ENCODE measurements around the gene PIGK. TPM values are rescaled to one million over a fixed set of nuclear protein-coding genes. Genes with fewer than 3 reads are reported as not detected.
A peak's percentile ranks its signal among the peaks of the same experiment; 100 is the strongest.
"Not testable (repeated sequence)": the region's sequence is repeated elsewhere in the genome, so short reads cannot be mapped to it uniquely, and the experiment has no call there.

Gene PIGK
- total and polyA plus RNA-seq, 2 donors from 2014 or later = 31.0 to 38.5 TPM

DNA sequence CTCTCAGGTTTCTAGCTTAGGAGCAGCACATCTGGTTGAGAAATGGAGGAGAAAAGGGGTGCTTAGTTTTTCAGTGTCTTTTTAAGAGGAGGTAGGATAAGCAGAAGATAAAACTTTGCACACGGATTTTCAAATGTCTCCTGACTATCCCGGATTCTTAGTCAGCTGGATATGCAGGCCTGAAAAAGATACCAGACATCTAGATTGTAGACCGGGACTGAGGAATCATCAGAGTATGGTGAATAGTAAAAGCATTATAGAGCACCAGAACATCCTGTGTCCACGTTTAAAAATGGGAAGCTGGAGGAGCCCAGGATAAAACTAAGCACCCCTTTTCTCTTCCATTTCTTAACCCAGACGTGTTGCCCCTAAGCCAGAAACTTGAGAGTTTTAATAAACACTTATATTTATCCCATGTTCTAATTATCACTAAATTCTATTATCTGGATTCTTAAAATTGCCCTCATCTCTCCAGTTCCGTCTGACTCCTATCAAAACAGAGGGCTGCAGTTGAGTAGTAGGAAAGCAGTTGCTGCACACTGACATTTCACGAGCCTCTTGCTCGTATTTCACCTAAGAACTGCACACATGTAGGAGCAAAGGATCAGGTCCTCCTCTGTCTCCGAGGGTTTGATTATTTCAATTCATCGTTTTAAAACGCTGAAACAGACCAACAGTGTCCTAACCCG is 609 bp downstream of the PIGK start:
- DNase-seq (no peak), FAIRE-seq (no peak)
- intact Hi-C loops (cut with DNase I) = no loop called here

DNA sequence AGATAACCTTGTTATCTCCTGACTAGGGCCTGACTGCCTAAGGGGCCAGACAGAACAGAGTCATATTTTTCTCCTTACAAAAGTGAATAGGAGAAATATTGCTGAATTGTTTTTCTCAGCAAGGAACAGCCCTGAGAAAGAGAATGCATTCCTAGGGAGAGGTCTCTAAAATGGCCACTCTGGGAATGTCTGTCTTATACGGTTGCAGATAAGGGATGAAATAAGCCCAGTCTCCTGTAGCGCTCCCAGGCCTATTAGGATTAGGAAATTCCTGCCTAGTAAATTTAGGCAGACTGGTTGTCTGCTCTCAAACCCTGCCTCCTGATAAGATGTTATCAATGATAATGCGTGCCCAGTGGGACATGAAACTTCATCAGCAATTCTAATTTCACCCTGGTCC is 15.2 kb downstream of the PIGK start:
- H3K9ac ChIP-seq (ENCODE audit: low read length in 3 of 3); intact Hi-C loops (cut with DNase I); H3K27me3 ChIP-seq (ENCODE audit: control insufficient read depth, insufficient read depth, low read length); FAIRE-seq; H3K9me3 ChIP-seq (ENCODE audit: control insufficient read depth in 2 of 3, insufficient read depth in 1 of 3, low read length in 3 of 3); H3K4me1 ChIP-seq (ENCODE audit: control insufficient read depth in 2 of 3, insufficient read depth in 2 of 3, low read depth in 1 of 3, low read length in 3 of 3); DNase-seq; H3K27ac ChIP-seq (ENCODE audit: low read depth in 2 of 2, low read length in 2 of 2); H3K36me3 ChIP-seq (ENCODE audit: control insufficient read depth in 2 of 3, insufficient read depth in 3 of 3, low read length in 3 of 3); H3K4me3 ChIP-seq (ENCODE audit: low read length in 3 of 3): not testable (repeated sequence)

More for the DNA sequence above, 609 bp downstream of the PIGK start:
- Histone ChIP-seq H3K9ac (ENCODE audit: low read length in 3 of 3) (peak overlapping the region; percentile 74 to 91 (median 80)), H3K4me3 (ENCODE audit: low read length in 3 of 3) (peak overlapping the region; percentile 87 to 99 (median 92)), H3K9me3 (ENCODE audit: control insufficient read depth in 2 of 3, insufficient read depth in 1 of 3, low read length in 3 of 3) (no peaks in the 10 kb centered on the region), H3K36me3 (ENCODE audit: control insufficient read depth in 2 of 3, insufficient read depth in 3 of 3, low read length in 3 of 3) (no peaks in the 10 kb centered on the region), H3K27me3 (ENCODE audit: control insufficient read depth, insufficient read depth, low read length) (no peaks in the 10 kb centered on the region), H3K4me1 (ENCODE audit: control insufficient read depth in 2 of 3, insufficient read depth in 2 of 3, low read depth in 1 of 3, low read length in 3 of 3) (no peaks in the 10 kb centered on the region), H3K27ac (ENCODE audit: low read depth in 2 of 2, low read length in 2 of 2) (peak overlapping the region; percentile 27 to 76)
- TF ChIP-seq, protein P1, sequence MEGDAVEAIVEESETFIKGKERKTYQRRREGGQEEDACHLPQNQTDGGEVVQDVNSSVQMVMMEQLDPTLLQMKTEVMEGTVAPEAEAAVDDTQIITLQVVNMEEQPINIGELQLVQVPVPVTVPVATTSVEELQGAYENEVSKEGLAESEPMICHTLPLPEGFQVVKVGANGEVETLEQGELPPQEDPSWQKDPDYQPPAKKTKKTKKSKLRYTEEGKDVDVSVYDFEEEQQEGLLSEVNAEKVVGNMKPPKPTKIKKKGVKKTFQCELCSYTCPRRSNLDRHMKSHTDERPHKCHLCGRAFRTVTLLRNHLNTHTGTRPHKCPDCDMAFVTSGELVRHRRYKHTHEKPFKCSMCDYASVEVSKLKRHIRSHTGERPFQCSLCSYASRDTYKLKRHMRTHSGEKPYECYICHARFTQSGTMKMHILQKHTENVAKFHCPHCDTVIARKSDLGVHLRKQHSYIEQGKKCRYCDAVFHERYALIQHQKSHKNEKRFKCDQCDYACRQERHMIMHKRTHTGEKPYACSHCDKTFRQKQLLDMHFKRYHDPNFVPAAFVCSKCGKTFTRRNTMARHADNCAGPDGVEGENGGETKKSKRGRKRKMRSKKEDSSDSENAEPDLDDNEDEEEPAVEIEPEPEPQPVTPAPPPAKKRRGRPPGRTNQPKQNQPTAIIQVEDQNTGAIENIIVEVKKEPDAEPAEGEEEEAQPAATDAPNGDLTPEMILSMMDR (IDR thresholded peaks at IDR 0.05; ENCODE audit: borderline replicate concordance, extremely low read depth, insufficient read depth) = no peak

- H3K9me3 ChIP-seq (ENCODE audit: control insufficient read depth in 2 of 3, insufficient read depth in 1 of 3, low read length in 3 of 3) = no peaks in the 10 kb centered on the region
- TF ChIP-seq, protein P1 (IDR thresholded peaks at IDR 0.05; ENCODE audit: borderline replicate concordance, extremely low read depth, insufficient read depth) = no peak
- H3K36me3 ChIP-seq (ENCODE audit: control insufficient read depth in 2 of 3, insufficient read depth in 3 of 3, low read length in 3 of 3) = no peaks in the 10 kb centered on the region
- H3K9ac ChIP-seq (ENCODE audit: low read length in 3 of 3) = no peak overlapping the region
- DNase-seq = no peak
- no peak overlapping the region for H3K4me3 ChIP-seq (ENCODE audit: low read length in 3 of 3)
- intact Hi-C loops (cut with DNase I) = no loop called here
- H3K4me1 ChIP-seq (ENCODE audit: control insufficient read depth in 2 of 3, insufficient read depth in 2 of 3, low read depth in 1 of 3, low read length in 3 of 3) = no peaks in the 10 kb centered on the region
- no peak overlapping the region for H3K27ac ChIP-seq (ENCODE audit: low read depth in 2 of 2, low read length in 2 of 2)
- no peak for FAIRE-seq
- no peaks in the 10 kb centered on the region for H3K27me3 ChIP-seq (ENCODE audit: control insufficient read depth, insufficient read depth, low read length)
These were observed 16.5 kb downstream of the PIGK start for GRCh38 chr1:77202751-77203150.

GRCh38 chr1:77200806-77201205 is 18.4 kb downstream of the PIGK start:
- Histone ChIP-seq H3K27me3 (ENCODE audit: control insufficient read depth, insufficient read depth, low read length) (no peaks in the 10 kb centered on the region), H3K9ac (ENCODE audit: low read length in 3 of 3) (no peak overlapping the region), H3K4me3 (ENCODE audit: low read length in 3 of 3) (no peak overlapping the region), H3K9me3 (ENCODE audit: control insufficient read depth in 2 of 3, insufficient read depth in 1 of 3, low read length in 3 of 3) (no peaks in the 10 kb centered on the region), H3K4me1 (ENCODE audit: control insufficient read depth in 2 of 3, insufficient read depth in 2 of 3, low read depth in 1 of 3, low read length in 3 of 3) (no peaks in the 10 kb centered on the region), H3K36me3 (ENCODE audit: control insufficient read depth in 2 of 3, insufficient read depth in 3 of 3, low read length in 3 of 3) (no peaks in the 10 kb centered on the region), H3K27ac (ENCODE audit: low read depth in 2 of 2, low read length in 2 of 2) (no peak overlapping the region)
- intact Hi-C loops (cut with DNase I) = no loop called here
- FAIRE-seq = no peak
- DNase-seq = no peak
- TF ChIP-seq, protein P1 (IDR thresholded peaks at IDR 0.05; ENCODE audit: borderline replicate concordance, extremely low read depth, insufficient read depth) = no peak

Measured in kidney (tissue), 14 donors.